Lower lobe of right lung (tissue), 2 donors: Measurements from ENCODE around the gene IPCEF1. TPM values are rescaled to one million over a fixed set of nuclear protein-coding genes. Genes with fewer than 3 reads are reported as not detected.

Experiments
- ATAC-seq, 2 donors: fragments of 200-7000 bp; cut with Tn5 transposase; one replicate each; pipeline ENCODE4 v1.9.1; 2020 to 2022; ENCODE audit warnings: mild to moderate bottlenecking in 2 of 2, moderate library complexity in 2 of 2
- DNase-seq: peaks from one replicate; pipeline ENCODE4 v3.0.0-alpha.2; 2020
- H3K27ac ChIP-seq: fragments of 200-600 bp; one replicate; pipeline ENCODE4 v1.8.0; 2022
- H3K27me3 ChIP-seq: fragments of 200-600 bp; one replicate; pipeline ENCODE4 v1.8.0; 2022; ENCODE audit warnings: low read depth
- H3K36me3 ChIP-seq: fragments of 200-600 bp; one replicate; pipeline ENCODE4 v1.8.0; 2022; ENCODE audit warnings: mild to moderate bottlenecking
- H3K4me1 ChIP-seq: fragments of 200-600 bp; one replicate; pipeline ENCODE4 v1.8.0; 2022
- H3K4me3 ChIP-seq: fragments of 200-600 bp; one replicate; pipeline ENCODE4 v1.8.0; 2022; ENCODE audit warnings: mild to moderate bottlenecking
- H3K9me3 ChIP-seq: fragments of 200-600 bp; one replicate; pipeline ENCODE4 v1.8.0; 2022
- intact Hi-C: fragments of 100-400 bp; cut with DNase I; formaldehyde crosslinking; loops from one replicate; pipeline ENCODE4 v1.11.0; 2022
- long read RNA-seq: library from polyadenylated mRNA; unstranded; transcript quantifications from one replicate; pipeline ENCODE4 v2.0.0, GENCODE V29; 2021
- total RNA-seq: library from RNA; stranded (reverse); fragmentation: NEBNext Ultra II Directional; extraction: Animal tissue kit (Norgen Biotek cat#: 25700); gene quantifications from one replicate; pipeline ENCODE4 v1.2.1, GENCODE V29; 2021
- TF ChIP-seq, protein P1 (sequence below): fragments of 200-600 bp; IDR thresholded peaks from one replicate; pipeline ENCODE4 v1.8.0; 2022; ENCODE audit warnings: antibody characterized with exemption, mild to moderate bottlenecking
- donor health status: DM: no; HTN: yes; CAD: no; lungs with severe emphysema.

IPCEF1 gene, protein sequence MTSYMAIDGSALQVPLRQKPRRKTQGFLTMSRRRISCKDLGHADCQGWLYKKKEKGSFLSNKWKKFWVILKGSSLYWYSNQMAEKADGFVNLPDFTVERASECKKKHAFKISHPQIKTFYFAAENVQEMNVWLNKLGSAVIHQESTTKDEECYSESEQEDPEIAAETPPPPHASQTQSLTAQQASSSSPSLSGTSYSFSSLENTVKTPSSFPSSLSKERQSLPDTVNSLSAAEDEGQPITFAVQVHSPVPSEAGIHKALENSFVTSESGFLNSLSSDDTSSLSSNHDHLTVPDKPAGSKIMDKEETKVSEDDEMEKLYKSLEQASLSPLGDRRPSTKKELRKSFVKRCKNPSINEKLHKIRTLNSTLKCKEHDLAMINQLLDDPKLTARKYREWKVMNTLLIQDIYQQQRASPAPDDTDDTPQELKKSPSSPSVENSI
- 7.9 TPM for total RNA-seq
- long read RNA-seq, partial matches to known transcripts, result 0 of 2 reads
- long read RNA-seq, other reads (novel, unspliced or antisense), result 1 of 2 reads

DNA sequence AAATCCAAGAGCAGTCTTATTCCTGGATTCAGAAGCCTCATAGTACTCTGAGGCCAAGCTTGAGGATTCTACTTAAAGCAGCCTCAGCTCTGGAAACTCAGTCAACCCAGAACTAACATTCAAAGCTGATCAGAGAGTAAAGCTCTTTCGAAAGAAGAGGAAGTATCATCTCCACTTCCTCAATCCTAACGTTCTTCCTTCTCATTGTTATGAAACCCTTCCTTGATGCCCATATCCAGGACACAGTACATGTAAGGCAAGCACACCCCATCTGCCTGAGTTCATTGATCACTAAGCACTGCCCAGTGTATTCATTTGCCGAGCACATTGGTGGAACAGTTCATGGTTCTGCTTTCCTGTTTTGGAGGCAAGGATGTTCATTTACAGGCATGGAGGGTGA, at the start of gene IPCEF1:
IPCEF1 (minus strand) TSS at position 114 of the 400 bp plus-strand sequence. CDS start 90,856 bp downstream, outside the sequence.
- intact Hi-C loops, result no loop called here
- H3K27me3 ChIP-seq, result no peaks in the 10 kb centered on the region
- TF ChIP-seq, protein P1, sequence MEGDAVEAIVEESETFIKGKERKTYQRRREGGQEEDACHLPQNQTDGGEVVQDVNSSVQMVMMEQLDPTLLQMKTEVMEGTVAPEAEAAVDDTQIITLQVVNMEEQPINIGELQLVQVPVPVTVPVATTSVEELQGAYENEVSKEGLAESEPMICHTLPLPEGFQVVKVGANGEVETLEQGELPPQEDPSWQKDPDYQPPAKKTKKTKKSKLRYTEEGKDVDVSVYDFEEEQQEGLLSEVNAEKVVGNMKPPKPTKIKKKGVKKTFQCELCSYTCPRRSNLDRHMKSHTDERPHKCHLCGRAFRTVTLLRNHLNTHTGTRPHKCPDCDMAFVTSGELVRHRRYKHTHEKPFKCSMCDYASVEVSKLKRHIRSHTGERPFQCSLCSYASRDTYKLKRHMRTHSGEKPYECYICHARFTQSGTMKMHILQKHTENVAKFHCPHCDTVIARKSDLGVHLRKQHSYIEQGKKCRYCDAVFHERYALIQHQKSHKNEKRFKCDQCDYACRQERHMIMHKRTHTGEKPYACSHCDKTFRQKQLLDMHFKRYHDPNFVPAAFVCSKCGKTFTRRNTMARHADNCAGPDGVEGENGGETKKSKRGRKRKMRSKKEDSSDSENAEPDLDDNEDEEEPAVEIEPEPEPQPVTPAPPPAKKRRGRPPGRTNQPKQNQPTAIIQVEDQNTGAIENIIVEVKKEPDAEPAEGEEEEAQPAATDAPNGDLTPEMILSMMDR, result no peak
- peaks cover 28% of the 10 kb centered on the region for H3K4me1 ChIP-seq
- H3K4me3 ChIP-seq, result no peak within 1 kb of the TSS
- no peaks in the 10 kb centered on the region for H3K36me3 ChIP-seq
- DNase-seq (no peak), ATAC-seq (peak; percentile 55 to 71)
- no peaks in the 10 kb centered on the region for H3K9me3 ChIP-seq
- H3K27ac ChIP-seq, result no peak within 1 kb of the TSS

DNA sequence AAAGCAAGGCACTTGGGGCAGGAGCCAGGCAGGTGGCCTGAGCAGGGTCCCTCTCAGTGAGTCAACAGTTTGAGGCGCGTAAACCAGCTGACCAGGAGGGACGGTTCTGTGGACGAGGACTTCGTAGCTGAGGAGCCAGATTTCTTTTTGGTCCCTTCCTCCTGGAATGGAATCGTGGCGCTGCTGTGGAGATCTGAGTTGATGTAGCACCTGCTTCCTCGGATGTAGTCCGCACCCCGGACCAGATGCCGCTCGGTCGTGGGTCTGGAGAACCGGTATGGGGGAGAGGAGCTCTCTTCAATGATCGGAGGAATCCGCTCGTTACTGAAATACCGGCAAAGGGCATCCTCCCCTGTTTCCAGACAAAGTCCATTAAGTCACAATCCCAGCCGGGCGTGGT, 49.7 kb upstream of the IPCEF1 start:
- Histone ChIP-seq H3K27ac (no peak overlapping the region), H3K4me3 (no peak overlapping the region), H3K4me1 (peaks cover 12% of the 10 kb centered on the region), H3K27me3 (no peaks in the 10 kb centered on the region), H3K36me3 (no peaks in the 10 kb centered on the region), H3K9me3 (no peaks in the 10 kb centered on the region)
- DNase-seq (no peak), ATAC-seq (no peak)
- intact Hi-C loops, result no loop called here
- TF ChIP-seq, protein P1, result no peak

DNA sequence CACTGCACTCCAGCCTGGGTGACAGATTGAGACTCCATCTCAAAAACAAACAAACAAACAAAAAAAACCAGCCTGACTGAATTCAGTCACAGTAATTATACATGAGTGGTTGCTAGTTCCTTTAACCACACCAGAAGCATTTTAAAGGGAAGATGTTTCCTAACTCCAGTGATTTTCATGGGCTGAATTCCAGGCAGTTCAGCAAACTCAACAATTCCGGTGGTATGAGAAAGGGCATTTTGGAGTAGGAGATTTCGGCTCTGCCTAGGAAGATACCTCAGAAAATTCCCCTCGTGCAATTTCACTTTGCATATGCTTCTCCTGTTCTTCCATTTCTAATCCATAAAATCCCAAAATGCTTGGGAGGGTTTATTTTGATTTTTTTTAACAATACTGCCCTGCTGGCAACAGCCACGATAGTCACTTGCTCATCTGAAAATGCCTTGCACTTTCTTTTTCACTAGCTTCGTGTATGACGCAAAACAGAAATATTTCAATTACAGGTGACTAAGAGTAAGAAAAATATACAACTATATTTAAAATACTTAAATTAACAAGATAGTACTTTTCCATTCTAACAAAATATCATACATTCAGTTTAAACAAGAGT, 48.3 kb upstream of the IPCEF1 start:
- Histone ChIP-seq H3K36me3 (no peaks in the 10 kb centered on the region), H3K4me1 (peaks cover 2% of the 10 kb centered on the region), H3K4me3 (no peak overlapping the region), H3K27ac (no peak overlapping the region), H3K27me3 (no peaks in the 10 kb centered on the region), H3K9me3 (no peaks in the 10 kb centered on the region)
- intact Hi-C loops, result no loop called here
- TF ChIP-seq, protein P1, result no peak
- DNase-seq (no peak), ATAC-seq (no peak)

DNA sequence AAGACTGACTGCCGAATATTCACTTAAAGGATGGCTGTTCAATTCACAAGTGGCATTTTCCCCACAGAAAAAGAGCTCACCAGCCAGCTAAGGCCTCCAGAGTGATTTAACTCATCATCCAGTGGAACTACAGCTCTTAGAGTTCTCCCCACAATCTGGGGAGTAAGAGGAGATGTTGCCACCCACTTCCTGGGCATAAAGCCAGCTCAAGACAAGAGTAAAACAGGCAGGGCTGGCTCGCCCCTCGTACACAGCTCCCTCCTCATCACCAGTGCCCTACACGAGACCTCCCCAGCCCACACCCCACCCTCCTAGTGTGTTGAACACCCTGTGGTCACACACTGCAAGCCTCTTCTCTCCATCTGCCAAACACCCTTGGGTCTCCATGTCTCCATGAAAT, 47.2 kb upstream of the IPCEF1 start:
- Histone ChIP-seq H3K9me3 (no peaks in the 10 kb centered on the region), H3K4me1 (no peaks in the 10 kb centered on the region), H3K4me3 (no peak overlapping the region), H3K27me3 (no peaks in the 10 kb centered on the region), H3K27ac (no peak overlapping the region), H3K36me3 (no peaks in the 10 kb centered on the region)
- TF ChIP-seq, protein P1, result no peak
- intact Hi-C loops, result no loop called here
- ATAC-seq (no peak), DNase-seq (no peak)

DNA sequence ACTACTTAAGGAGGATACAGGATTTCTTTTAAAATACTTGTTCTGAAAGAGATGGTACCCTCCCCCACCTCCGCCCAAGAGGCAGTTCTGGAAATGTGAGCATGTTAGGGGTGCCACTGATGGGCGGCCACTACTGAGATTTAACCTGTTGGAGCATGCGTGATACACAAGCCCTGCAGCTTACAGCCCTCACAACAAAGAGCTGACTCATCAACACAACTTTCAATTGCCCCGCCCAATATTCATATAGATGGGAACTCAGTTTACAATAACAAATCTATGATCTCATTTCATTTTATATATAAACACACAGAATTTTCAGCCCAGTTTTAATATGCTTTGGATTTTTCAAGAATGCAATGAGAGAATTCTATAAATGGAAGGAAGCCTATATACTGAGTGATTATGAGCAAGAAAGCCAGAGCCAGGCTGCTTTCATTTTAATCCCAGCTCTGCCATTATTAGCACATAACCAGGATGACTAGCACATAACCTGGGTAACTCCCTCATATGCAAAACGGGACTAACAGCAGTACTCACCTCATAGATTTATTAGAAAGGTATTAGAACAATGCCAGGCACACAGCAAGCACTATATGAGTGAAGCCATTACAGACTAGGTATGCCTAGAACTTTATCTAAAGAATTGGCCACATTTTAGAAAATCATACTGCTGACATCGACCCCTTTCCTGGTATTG, 45.6 kb upstream of the IPCEF1 start:
- no peaks in the 10 kb centered on the region for H3K9me3 ChIP-seq
- TF ChIP-seq, protein P1, result no peak
- H3K27ac ChIP-seq, result no peak overlapping the region
- no peaks in the 10 kb centered on the region for H3K27me3 ChIP-seq
- no peaks in the 10 kb centered on the region for H3K36me3 ChIP-seq
- no peaks in the 10 kb centered on the region for H3K4me1 ChIP-seq
- intact Hi-C loops, result no loop called here
- no peak overlapping the region for H3K4me3 ChIP-seq
- ATAC-seq (no peak), DNase-seq (no peak)
